Testis (tissue), 2 donors: ENCODE data around the gene FHOD3.

Source experiments
- CTCF ChIP-seq, 3 experiments: fragments of 450-650 bp in 2 of 3; fragments of 200-600 bp in 1 of 3; sonication (generic) in 1 of 3; IDR thresholded peaks; one replicate each; pipeline ENCODE4 v1.5.1; 2016 to 2019; ENCODE audit warnings: antibody characterized with exemption in 3 of 3, mild to moderate bottlenecking in 2 of 3, moderate library complexity in 1 of 3
- POLR2A ChIP-seq: fragments of 450-650 bp; IDR thresholded peaks from one replicate; pipeline ENCODE4 v1.6.1; 2017; ENCODE audit warnings: antibody characterized with exemption, mild to moderate bottlenecking, moderate library complexity

GRCh38 chr18:36594621-36595020 is 297.1 kb downstream of the FHOD3 start:
- TF ChIP-seq CTCF (IDR thresholded peaks at IDR 0.05): no peak
- no peak for TF ChIP-seq POLR2A
